GM19239 (cell line): Measurements from ENCODE around the gene CLEC7A.

Experiments
- DNase-seq: peaks from one replicate; pipeline ENCODE4 v3.0.0; 2011; ENCODE audit warnings: low spot score; ENCODE audit not compliant: insufficient read length
- FAIRE-seq: peaks from 2 replicates; lab custom pipeline; 2011; peaks lifted over from hg19 to GRCh38; lab: Jason Lieb, UNC

Gene CLEC7A

DNA sequence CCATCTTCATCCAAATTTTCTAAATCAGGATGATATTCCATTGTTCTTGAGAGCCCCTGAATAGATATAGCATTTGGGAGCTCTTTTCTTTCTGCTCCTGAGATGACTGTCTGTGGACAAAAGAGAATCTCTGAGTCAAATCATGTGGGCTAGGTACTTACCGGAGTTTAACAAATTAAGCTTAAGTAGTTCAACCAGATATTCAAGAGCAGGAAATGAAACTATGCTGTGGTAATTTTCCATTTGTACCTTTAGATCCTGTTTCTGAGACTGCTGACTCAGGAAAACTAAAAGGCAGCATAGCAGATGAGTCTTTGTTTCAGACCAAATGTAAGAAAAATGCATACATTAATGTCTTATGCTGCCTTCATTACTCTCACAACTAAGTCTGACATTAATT lies at the start of gene CLEC7A:
TSS of gene CLEC7A (minus strand) at position 158 of the 400 bp plus-strand sequence. CDS start at position 41, 117 bp downstream.
- DNase-seq (no peak), FAIRE-seq (peak; percentile 86)

DNA sequence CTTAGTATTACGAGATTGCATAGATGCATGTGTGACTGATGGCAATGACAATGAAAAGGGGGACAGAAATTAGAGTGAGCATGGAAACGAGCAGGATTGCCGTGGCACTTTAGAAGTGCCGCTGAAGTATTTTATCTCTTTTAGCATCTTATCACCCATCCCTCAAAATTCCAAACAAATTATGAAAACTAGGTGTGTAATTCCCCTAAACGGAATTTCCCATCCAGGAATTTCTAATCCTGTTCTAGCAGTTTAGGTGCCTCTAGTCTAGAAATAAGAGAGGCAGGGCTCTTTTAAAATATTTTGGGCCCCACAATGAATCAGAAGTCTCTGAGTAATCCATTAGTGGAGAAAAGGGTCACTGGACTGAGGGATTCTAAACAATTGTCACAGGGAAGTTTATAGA lies 49.8 kb upstream of the CLEC7A start:
- FAIRE-seq (no peak), DNase-seq (no peak)

DNA sequence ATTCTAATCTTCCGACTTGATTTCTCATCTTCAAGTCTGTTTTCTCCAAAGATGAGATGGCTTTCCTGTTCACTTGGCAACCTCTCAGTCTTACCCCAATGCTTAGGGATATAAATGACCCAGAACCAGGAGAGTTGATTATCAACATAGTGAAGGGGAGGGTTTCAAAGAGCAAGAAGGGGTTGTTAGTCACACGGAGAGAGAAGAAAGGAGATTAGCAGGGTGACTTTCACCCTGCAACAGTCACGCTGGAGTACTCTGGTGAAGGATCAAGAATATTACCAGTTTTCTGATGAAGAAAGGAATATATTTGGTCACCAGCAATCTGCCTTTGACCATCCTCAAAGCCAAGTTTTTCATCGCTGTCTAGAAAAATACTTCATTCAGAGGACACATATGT lies 48.8 kb upstream of the CLEC7A start, which contains the start of gene TMEM52B:
TSS of gene TMEM52B (plus strand) at position 212 of the 400 bp plus-strand sequence. CDS start 543 bp downstream, outside the sequence.
- no peak for DNase-seq
- no peak for FAIRE-seq

DNA sequence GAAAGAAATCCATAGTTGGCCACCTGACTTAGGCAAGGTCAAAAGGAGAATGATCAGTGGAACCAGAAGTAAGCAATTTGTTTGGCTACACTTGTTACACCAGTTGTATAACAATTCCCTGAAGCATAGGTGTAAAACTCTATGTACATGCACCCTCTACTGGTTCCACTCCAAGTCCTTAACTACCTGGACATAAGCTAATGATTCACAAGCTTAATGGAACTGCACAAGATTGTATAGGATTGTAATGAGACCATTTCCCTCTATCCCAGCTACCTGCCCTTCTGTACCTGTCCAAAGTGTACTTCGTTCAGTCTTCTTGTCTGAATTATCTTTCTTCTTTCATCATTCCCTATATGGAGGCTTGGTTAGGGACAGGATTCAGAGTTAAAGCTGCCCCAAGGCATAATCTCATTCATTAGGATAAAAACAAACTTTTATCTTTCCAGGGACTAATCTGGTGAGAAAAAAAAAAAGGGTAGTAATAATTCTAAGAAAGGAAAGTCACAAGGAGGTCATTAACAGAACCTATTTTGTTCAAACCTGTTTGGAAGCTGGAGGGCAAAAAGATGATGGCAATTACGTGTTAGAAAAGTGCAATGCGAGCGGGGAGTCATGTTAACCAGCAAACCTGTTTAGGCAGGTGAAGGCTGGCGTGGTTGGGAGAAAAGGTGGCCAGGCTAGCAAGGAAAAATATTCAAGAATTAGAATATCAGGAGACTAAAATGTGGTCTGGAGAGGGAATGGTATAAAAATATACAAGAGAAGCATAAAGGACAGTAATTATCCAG lies 46.0 kb upstream of the CLEC7A start:
- DNase-seq (no peak), FAIRE-seq (no peak)

DNA sequence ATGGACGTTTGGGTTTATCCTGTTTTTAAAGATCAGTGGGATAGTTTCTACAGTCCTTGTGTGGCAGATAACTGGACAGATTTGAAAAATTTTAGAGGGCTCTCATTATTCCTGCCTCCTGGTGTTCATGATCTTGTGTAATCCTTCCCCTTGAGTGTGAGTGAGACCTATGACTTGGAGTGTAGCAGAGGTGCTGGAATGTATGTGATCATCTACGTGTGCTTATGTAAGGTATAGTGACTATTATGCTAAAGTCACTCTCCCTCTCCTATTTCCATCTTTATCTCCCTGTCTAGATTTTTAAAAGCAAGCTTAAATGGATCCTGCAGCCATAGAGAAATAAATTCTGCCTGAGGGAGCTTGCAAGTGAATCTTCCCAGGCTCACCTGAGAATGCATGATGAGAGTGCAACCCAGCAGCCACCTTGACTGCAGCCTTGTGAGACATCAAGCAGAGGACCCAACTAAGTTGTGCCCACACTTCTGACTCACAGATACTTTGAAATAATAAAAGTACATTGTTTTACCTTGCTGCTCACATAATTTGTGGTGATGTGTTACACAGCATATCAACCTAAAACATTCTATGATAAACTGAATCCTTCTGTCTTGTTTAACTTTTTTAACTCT lies 45.1 kb upstream of the CLEC7A start:
- no peak for FAIRE-seq
- no peak for DNase-seq

DNA sequence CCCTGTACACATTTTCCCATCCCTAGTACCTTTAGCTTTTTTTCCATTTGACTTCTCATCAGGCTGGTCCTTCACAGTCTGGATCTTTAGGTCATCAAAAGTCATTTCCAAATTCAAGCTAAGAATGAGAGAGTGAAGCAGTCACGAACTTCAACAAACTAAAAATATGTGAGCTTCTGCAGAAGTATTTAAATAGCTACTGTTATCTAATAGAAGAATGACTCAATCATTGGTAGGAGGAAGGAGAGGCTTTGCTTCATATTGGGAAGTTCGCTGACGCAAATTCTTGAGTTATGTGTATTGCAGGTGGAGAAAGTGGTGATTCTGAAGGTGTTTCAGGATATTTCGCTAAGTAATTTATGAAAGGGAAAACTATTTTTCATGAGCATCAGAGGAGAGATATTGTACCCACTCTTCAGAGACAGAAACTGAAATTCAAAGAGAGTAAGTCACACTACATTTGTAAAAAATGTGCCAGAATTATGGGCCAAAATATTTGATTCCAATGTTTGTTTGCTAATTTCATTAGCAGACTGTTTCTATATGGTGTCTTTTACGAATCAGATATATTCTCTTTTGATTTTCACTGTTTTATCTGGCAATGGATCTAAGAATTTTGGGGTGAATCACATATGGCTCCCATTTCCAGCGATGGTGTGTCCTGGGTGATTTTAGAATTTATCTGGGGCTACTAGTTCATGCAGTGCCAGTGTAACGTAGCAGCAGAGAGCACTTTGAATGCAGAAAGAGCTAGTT lies 42.2 kb upstream of the CLEC7A start, which contains the start of gene OLR1:
TSS of gene OLR1 (minus strand) at position 160 of the 756 bp plus-strand sequence. CDS start at position 105, 55 bp downstream.
- no peak for FAIRE-seq
- DNase-seq, result no peak

DNA sequence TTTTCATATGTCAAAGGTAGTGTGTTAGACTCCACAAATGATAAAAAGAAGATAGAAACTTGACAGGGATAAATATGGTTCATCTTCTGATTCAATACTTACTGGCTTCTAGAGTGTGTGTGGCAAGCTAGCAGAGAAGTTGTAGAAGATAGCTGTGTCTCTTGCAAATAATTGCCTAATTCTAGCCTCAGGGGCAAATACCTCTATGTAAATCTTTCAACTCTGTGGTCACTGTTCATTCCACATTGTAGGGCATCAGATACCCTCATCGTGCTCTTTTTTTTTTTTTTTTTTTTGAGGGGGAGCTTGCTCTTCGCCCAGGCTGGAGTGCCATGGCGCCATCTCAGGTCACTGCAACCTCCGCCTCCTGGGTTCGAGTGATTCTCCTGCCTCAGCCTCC lies 40.2 kb upstream of the CLEC7A start:
- FAIRE-seq (no peak), DNase-seq (no peak)

DNA sequence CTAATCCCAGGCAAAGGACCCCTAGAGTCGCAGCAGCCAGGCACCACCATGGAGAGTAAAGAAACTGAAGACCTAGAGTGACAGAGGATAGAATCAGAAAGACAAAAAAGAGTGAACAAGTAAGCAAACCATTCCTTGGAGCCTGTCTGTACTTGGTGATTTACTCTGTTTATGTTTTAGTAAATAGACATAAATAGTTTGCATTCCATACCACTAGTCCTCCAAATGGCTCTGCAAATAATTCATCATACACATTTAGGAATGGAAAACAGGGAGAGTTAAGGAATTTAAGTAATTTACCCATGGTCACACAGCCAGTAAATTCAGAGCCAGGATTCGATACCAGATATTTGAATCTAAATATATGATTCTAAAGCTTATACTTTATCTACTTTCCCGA lies 39.1 kb upstream of the CLEC7A start:
- no peak for FAIRE-seq
- DNase-seq, result no peak

DNA sequence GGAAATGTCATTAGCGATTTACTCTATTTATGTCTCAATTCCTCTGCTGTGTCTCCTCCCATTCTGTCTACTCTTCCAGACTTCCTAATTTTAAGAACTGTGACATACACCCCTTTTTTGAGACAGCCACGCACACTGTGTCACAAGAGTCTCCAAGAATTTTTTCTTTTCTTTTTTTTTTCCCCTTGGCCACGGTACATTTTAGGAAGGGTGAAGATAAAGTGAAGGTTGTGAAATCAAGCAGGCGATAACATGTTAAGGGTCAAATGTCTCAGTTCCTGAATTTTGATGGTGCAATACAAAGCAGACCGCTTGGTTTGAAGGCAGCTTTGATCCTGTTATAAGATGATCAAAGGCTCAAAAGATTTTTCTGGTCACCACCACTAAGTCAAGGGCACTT lies 37.6 kb upstream of the CLEC7A start:
- DNase-seq (no peak), FAIRE-seq (no peak)

DNA sequence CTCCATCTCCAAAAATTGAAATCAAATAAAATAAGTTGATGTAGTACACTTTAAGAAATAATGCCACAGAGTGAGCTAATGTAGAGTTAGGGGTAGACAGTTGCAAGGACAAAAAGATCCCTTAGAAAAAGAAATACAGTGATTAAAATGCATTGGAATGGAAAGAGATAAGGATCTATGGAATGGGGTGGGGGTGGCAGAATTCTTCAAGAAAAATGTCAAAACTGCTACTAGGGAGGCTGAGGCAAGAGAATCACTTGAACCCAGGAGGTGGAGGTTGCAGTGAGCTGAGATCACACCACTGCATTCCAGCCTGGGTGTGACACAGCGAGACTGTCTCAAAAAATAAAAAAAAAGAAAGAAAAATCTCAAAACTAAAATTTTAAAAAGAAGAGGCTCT lies 35.4 kb upstream of the CLEC7A start:
- no peak for DNase-seq
- FAIRE-seq, result no peak

DNA sequence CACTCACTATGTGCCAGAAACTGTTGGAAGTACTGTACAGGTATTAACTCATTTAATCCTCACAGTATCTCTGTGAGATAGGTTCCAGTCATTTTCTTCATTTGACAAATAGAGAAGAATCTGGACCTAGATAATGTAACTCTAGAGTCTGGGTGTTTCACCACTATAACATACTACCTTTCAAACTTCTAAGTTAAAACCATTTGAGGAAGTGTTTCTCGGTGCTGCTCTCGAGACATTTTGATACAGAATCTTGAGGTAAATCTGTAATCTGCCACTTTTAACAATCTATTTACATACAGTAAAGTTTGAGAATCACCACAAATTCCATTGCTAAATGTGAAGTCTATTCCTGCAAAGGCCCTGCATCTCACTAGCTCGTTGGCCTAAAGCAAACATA lies 33.1 kb upstream of the CLEC7A start:
- FAIRE-seq (no peak), DNase-seq (no peak)

DNA sequence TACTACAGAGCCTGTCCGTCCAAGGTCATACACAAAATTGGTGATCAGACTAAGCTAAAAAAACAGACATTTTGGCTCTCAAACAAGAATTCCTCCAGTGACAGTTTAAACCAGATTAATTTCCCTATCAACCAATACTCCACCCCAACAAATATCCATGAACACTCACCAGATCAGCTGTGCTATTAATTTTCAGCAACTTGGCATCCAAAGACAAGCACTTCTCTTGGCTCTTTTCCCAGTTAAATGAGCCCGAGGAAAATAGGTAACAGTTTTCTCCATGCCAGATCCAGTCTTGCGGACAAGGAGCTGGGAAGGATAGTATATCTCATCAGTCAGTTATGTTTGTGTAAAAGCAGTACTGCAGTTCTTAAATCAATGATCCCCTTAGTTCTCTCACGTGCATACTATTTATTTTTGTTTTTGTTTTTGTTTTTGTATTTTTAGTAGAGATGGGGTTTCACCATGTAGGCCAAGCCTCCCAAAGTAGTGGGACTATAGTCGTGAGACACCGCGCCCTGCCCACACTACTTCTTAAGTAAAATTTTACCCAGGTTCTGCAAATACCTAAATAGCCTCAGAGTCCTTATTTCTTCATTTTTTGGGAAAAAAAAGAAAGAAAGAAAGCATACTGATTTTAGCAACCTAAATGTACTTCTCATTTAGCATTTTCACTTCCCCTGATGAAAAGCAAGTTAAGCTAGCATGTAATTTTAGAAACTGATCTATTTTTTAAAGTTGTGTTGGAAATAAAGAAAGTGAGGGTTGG lies 30.8 kb upstream of the CLEC7A start:
- FAIRE-seq, result no peak
- no peak for DNase-seq

DNA sequence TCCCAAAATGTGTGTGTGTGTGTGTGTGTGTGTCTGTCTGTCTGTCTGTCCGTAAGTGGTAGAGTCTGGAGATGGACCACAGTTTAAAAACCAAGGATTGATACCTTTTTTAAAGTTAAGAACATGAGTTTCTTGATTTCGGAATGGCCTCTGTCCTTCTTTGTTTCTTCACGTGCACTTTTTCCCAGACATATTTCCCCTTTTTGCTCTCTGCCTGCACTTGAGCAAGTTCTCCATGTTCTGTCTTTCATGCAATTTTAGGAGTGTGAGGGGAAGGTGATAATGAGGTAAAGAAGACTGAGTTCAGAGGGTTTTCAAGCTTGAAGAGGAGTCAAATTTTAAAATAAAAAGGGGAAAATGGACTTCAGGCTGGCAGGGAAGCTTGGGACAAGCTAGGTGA lies 29.3 kb upstream of the CLEC7A start:
- DNase-seq (no peak), FAIRE-seq (no peak)

DNA sequence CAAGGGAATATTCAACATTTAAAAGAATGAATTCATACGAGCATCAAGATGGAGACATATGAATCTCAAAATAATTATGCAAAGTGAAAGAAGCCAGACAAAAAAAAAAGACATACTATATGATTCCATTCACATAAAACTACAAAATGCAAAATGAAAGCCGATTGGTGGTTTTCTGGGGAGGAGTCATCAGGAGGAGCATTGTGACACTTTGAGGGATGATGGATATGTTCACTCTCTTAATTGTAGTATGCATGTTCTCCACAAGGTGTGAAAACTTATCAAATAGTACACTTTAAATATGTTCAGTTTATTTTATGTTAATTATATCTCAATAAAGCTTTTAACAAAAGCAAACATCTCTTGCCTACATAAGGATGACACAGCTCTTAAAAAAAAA lies 28.4 kb upstream of the CLEC7A start:
- DNase-seq (no peak), FAIRE-seq (no peak)

DNA sequence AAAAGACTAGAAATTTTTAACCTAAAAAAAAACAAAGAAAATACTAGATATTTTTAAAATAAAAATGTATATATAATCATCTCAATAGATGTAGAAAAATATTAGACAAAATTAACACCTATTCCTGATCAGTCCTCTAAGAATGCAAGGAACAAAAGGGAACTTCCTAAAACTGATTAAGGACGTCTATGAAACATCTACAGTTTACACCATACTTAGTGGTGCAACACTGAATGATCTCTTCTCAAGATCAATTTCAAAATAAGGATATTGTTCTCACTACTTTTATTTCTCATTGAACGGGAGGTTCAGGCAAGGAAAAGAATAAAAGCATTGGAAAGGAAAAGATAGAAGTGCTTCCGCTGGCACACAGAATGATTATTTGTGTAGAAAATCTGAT lies 26.0 kb upstream of the CLEC7A start:
- FAIRE-seq (no peak), DNase-seq (no peak)

DNA sequence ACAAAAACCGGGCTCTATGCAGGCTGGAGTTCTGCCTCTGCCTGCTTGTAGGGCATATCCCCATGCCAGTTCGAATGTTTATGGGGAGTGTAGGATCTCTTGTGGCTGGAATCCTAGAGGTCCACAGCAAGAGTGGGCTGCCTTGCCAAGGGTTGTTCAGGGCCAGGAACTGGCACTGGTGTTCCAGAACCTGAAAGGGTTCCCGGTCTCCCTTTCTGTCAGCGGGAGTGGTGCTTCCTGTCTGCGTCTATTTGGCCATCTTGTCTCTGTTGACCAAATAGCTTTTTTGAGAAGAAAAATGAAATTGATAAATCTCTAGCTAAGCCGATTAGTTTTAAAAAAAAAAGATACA lies 24.1 kb upstream of the CLEC7A start:
- no peak for DNase-seq
- no peak for FAIRE-seq

DNA sequence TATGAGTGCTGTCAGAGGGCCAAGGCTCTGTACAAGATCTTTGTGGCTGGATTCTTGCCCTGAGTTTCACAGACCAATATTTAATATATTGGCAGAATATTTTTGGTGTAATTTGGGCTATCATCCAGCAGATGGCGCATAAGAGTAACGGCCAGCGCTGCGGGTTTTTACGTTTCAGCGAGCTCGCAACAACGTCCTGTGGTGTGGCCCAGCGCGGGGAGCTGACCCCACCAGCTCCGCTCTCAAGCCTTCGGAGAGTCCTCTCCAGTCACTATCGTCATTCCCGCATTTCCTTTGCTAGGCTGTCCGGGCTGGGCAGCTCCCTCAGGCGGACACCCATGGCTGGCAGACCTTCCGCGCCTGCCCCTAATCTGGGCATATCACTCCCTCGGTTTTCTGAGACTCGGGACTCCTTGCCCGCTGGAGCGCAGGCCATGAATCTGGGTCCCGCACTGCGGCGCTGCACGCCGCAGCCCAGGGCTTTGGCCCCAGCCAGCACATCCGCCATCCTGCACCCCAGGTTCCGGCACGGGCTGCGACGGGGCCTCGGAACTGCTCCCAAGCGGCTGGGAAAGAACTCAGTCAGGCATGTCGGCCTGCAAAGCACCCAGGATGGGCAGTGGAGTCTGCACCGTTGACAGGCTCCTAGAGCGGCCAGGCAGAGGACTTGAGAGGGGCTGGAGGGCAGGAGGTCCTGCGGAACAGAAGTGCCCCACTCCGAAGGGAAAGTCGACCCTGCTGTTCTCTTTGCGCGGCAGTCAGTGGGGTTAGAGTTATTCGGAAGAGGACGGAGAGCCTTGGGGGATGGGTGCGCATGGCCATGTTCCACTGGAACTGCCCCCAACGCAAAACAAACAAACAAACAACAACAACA lies 23.5 kb upstream of the CLEC7A start:
- FAIRE-seq, result peak; percentile 76
- DNase-seq, result peak; percentile 29

DNA sequence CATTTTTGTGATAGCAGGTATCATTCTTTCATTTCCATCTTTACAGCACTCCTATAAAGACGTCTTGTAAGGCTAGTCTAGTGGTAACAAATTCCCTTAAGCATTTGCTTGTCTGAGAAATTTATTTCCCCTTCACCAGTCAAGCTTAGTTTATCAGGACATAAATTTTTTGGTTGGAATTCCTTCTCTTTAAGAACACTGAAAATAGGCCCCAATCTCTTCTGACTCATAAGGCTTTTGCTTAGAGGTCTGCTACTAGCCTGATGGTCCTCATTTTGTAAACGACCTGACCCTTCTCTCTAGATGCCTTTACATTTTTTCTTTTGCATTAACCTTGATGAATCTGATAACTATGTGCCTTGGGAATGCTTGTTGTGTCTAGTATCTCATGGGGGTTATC lies 21.6 kb upstream of the CLEC7A start:
- DNase-seq (no peak), FAIRE-seq (peak; percentile 53)

DNA sequence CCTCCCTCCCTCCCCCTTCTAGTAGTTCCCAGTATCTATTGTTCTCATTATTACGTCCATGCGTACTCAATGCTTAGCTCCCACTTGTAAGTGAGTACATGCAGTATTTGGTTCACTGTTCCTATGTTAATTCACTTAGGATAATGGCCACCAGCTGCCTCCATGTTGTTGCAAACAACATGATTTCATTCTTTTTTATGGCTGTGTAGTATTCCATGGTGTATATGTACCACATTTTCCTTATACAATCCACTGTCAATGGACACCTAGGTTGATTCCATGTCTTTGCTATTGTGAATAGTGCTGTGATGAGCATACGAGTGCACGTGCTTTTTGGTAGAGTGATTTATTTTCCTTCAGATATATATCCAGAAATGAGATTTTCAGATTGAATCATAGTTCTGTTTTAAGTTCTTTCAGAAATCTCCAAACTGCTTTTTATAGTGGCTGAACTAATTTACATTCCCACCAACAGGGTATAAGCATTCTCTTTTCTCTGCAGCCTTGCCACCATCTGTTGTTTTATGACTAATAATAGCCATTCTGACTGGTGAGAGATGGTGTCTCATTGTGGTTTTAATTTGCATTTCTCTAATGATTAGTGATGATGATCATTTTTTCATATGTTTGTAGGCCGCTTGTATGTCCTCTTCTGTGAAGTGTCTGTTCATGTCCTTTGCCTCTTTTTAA lies 17.9 kb upstream of the CLEC7A start:
- no peak for DNase-seq
- no peak for FAIRE-seq
